AG04450 (cell line): ENCODE results near the gene TEP1. TPM values are rescaled to one million over a fixed set of nuclear protein-coding genes. Genes with fewer than 3 reads are reported as not detected.

Source experiments
- CTCF ChIA-PET: fragments of 300-600, 350-600 bp; formaldehyde crosslinking; extraction: SDS; loops from one replicate; lab custom pipeline; 2022; ENCODE audit warnings: antibody characterized with exemption, inconsistent platforms; lab: Charles Lee
- POLR2A ChIA-PET: fragments of 350-600 bp; formaldehyde crosslinking; extraction: SDS; loops from one replicate; lab custom pipeline; 2021; ENCODE audit warnings: antibody characterized with exemption, inconsistent platforms; lab: Yijun Ruan, JAX
- DNase-seq: peaks from one replicate; pipeline ENCODE4 v3.0.0-alpha.2; 2011; ENCODE audit warnings: low read depth, low spot score
- H3K27ac ChIP-seq: one replicate; pipeline ENCODE4 v1.5.1; 2012; ENCODE audit warnings: low read depth, low read length, control low read depth
- H3K27me3 ChIP-seq: one replicate; pipeline ENCODE4 v1.6.0; 2012; ENCODE audit warnings: low read length; ENCODE audit not compliant: control insufficient read depth, insufficient read depth
- H3K4me3 ChIP-seq: 2 replicates; pipeline ENCODE4 v1.5.1; 2011; ENCODE audit warnings: mild to moderate bottlenecking, low read depth, low read length, control low read depth
- H3K9me3 ChIP-seq: 2 replicates; pipeline ENCODE4 v1.5.1; 2012; ENCODE audit warnings: low read length; ENCODE audit not compliant: control insufficient read depth, insufficient read depth
- CTCF ChIP-seq: IDR thresholded peaks from 2 replicates; pipeline ENCODE4 v1.5.1; 2011; ENCODE audit warnings: low read depth, low read length, control low read depth, inconsistent platforms
- polyA plus RNA-seq: library from polyadenylated mRNA; depleted of rRNA; stranded (reverse); fragments of >200 nt; gene quantifications from 2 replicates; pipeline ENCODE4 v1.2.3, GENCODE V29; 2011

TEP1 gene
- polyA plus RNA-seq, 1 experiment, result 18.8 TPM

GRCh38 chr14:20382526-20382925, 30.8 kb downstream of the TEP1 start:
- ChIA-PET CTCF (no interaction called here), POLR2A (no interaction called here)
- TF ChIP-seq CTCF, result no peak
- Histone ChIP-seq H3K9me3 (no peaks in the 10 kb centered on the region), H3K4me3 (no peak overlapping the region), H3K27me3 (no peaks in the 10 kb centered on the region), H3K27ac (no peak overlapping the region)
- DNase-seq, result no peak

GRCh38 chr14:20381341-20381740, 32.0 kb downstream of the TEP1 start:
- DNase-seq, result no peak
- ChIA-PET POLR2A (no interaction called here), CTCF (no interaction called here)
- no peak overlapping the region for H3K27ac ChIP-seq
- H3K9me3 ChIP-seq, result no peaks in the 10 kb centered on the region
- H3K27me3 ChIP-seq, result no peaks in the 10 kb centered on the region
- no peak overlapping the region for H3K4me3 ChIP-seq
- no peak for TF ChIP-seq CTCF

- TF ChIP-seq CTCF, result no peak
- ChIA-PET POLR2A (no interaction called here), CTCF (no interaction called here)
- DNase-seq, result no peak
- Histone ChIP-seq H3K4me3 (no peak overlapping the region), H3K9me3 (no peaks in the 10 kb centered on the region), H3K27me3 (no peaks in the 10 kb centered on the region), H3K27ac (no peak overlapping the region)
Measured at GRCh38 chr14:20380681-20381080, 32.6 kb downstream of the TEP1 start.

- Histone ChIP-seq H3K27me3 (no peaks in the 10 kb centered on the region), H3K4me3 (no peak overlapping the region), H3K27ac (no peak overlapping the region), H3K9me3 (no peaks in the 10 kb centered on the region)
- CTCF ChIA-PET, result no interaction called here
- no peak for DNase-seq
- POLR2A ChIA-PET, result no interaction called here
- TF ChIP-seq CTCF, result no peak
Measured at GRCh38 chr14:20379743-20380142, 33.6 kb downstream of the TEP1 start.

- CTCF ChIA-PET, result no interaction called here
- Histone ChIP-seq H3K27me3 (no peaks in the 10 kb centered on the region), H3K9me3 (no peaks in the 10 kb centered on the region), H3K4me3 (no peak overlapping the region), H3K27ac (no peak overlapping the region)
- no peak for TF ChIP-seq CTCF
- DNase-seq, result no peak
- POLR2A ChIA-PET, result no interaction called here
Measured at GRCh38 chr14:20377171-20377570, 36.1 kb downstream of the TEP1 start.
